HUES6 (cell line): Measurements from ENCODE around the gene COLGALT1.
A peak's percentile ranks its signal among the peaks of the same experiment; 100 is the strongest.

Experiments used
- H3K27ac ChIP-seq: 2 replicates; pipeline ENCODE4 v1.7.0; 2013; ENCODE audit warnings: low read depth, mild to moderate bottlenecking, low read length, inconsistent platforms
- H3K27me3 ChIP-seq: 2 replicates; pipeline ENCODE4 v1.6.1; 2013; ENCODE audit warnings: low read length; ENCODE audit not compliant: control insufficient read depth, insufficient read depth
- H3K36me3 ChIP-seq: 2 replicates; pipeline ENCODE4 v1.6.1; 2013; ENCODE audit warnings: low read length; ENCODE audit not compliant: control insufficient read depth, insufficient read depth
- H3K4me1 ChIP-seq: 2 replicates; pipeline ENCODE4 v1.6.1; 2013; ENCODE audit warnings: low read length; ENCODE audit not compliant: control insufficient read depth, insufficient read depth
- H3K4me3 ChIP-seq: 2 replicates; pipeline ENCODE4 v1.5.1; 2013; ENCODE audit warnings: low read depth, low read length
- H3K9ac ChIP-seq: one replicate; pipeline ENCODE4 v1.6.1; 2013; ENCODE audit warnings: mild to moderate bottlenecking, low read length
- H3K9me3 ChIP-seq: 2 replicates; pipeline ENCODE4 v1.6.1; 2013; ENCODE audit warnings: low read depth, low read length; ENCODE audit not compliant: control insufficient read depth, insufficient read depth

COLGALT1 gene

GRCh38 chr19:17599780-17600179, 44.3 kb downstream of the COLGALT1 start:
- Histone ChIP-seq H3K4me1 (peaks cover 12% of the 10 kb centered on the region), H3K9ac (no peak overlapping the region), H3K9me3 (no peaks in the 10 kb centered on the region), H3K4me3 (no peak overlapping the region), H3K27me3 (no peaks in the 10 kb centered on the region), H3K36me3 (no peaks in the 10 kb centered on the region), H3K27ac (no peak overlapping the region)

GRCh38 chr19:17601683-17602082, 46.2 kb downstream of the COLGALT1 start:
- no peak overlapping the region for H3K27ac ChIP-seq
- no peaks in the 10 kb centered on the region for H3K36me3 ChIP-seq
- no peak overlapping the region for H3K4me3 ChIP-seq
- H3K9ac ChIP-seq: no peak overlapping the region
- no peaks in the 10 kb centered on the region for H3K9me3 ChIP-seq
- H3K4me1 ChIP-seq: peaks cover 12% of the 10 kb centered on the region
- no peaks in the 10 kb centered on the region for H3K27me3 ChIP-seq

GRCh38 chr19:17602217-17602616, 46.8 kb downstream of the COLGALT1 start:
- no peak overlapping the region for H3K4me3 ChIP-seq
- H3K9me3 ChIP-seq: no peaks in the 10 kb centered on the region
- H3K36me3 ChIP-seq: no peaks in the 10 kb centered on the region
- H3K27ac ChIP-seq: no peak overlapping the region
- H3K27me3 ChIP-seq: no peaks in the 10 kb centered on the region
- no peak overlapping the region for H3K9ac ChIP-seq
- peaks cover 12% of the 10 kb centered on the region for H3K4me1 ChIP-seq

- H3K27me3 ChIP-seq: no peaks in the 10 kb centered on the region
- H3K4me3 ChIP-seq: no peak overlapping the region
- no peaks in the 10 kb centered on the region for H3K9me3 ChIP-seq
- peaks cover 12% of the 10 kb centered on the region for H3K4me1 ChIP-seq
- H3K27ac ChIP-seq: no peak overlapping the region
- H3K36me3 ChIP-seq: no peaks in the 10 kb centered on the region
- no peak overlapping the region for H3K9ac ChIP-seq
Measured at GRCh38 chr19:17602872-17603510, 47.5 kb downstream of the COLGALT1 start.

- peaks cover 3% of the 10 kb centered on the region; the same call in 1 of the 2 replicates for H3K36me3 ChIP-seq
- H3K4me3 ChIP-seq: no peak overlapping the region
Measured at GRCh38 chr19:17604372-17605025, 49.0 kb downstream of the COLGALT1 start.

GRCh38 chr19:17605117-17605516, 49.7 kb downstream of the COLGALT1 start:
- peaks cover 12% of the 10 kb centered on the region for H3K4me1 ChIP-seq
- no peak overlapping the region for H3K27ac ChIP-seq
- no peaks in the 10 kb centered on the region for H3K27me3 ChIP-seq
- H3K9ac ChIP-seq: no peak overlapping the region
- H3K9me3 ChIP-seq: no peaks in the 10 kb centered on the region
- peaks cover 6% of the 10 kb centered on the region; the same call in 1 of the 2 replicates for H3K36me3 ChIP-seq
- no peak overlapping the region for H3K4me3 ChIP-seq

More at GRCh38 chr19:17604372-17605025, 49.0 kb downstream of the COLGALT1 start:
- Histone ChIP-seq H3K4me1 (peaks cover 12% of the 10 kb centered on the region), H3K9ac (no peak overlapping the region), H3K27me3 (no peaks in the 10 kb centered on the region), H3K27ac (no peak overlapping the region), H3K9me3 (no peaks in the 10 kb centered on the region)

- H3K27me3 ChIP-seq: no peaks in the 10 kb centered on the region
- peak overlapping the region; percentile 82 for H3K9ac ChIP-seq
- H3K36me3 ChIP-seq: peaks cover 6% of the 10 kb centered on the region; the same call in 1 of the 2 replicates
- H3K9me3 ChIP-seq: no peaks in the 10 kb centered on the region
- H3K27ac ChIP-seq: peak overlapping the region; percentile 84
- peaks cover 12% of the 10 kb centered on the region for H3K4me1 ChIP-seq
- peak overlapping the region; percentile 71 for H3K4me3 ChIP-seq
Measured at GRCh38 chr19:17605761-17606589, 50.5 kb downstream of the COLGALT1 start.

- Histone ChIP-seq H3K9ac (no peak overlapping the region), H3K36me3 (peaks cover 9% of the 10 kb centered on the region; the same call in 1 of the 2 replicates), H3K4me3 (peak overlapping the region; percentile 71), H3K27ac (no peak overlapping the region), H3K27me3 (no peaks in the 10 kb centered on the region), H3K9me3 (no peaks in the 10 kb centered on the region), H3K4me1 (peaks cover 8% of the 10 kb centered on the region)
Measured at GRCh38 chr19:17606590-17607185, 51.2 kb downstream of the COLGALT1 start.

- H3K4me3 ChIP-seq: no peak overlapping the region
- no peaks in the 10 kb centered on the region for H3K4me1 ChIP-seq
- H3K36me3 ChIP-seq: peaks cover 9% of the 10 kb centered on the region; the same call in 1 of the 2 replicates
- H3K9ac ChIP-seq: no peak overlapping the region
- H3K27me3 ChIP-seq: no peaks in the 10 kb centered on the region
- no peaks in the 10 kb centered on the region for H3K9me3 ChIP-seq
- H3K27ac ChIP-seq: no peak overlapping the region
Measured at GRCh38 chr19:17607936-17608335, 52.5 kb downstream of the COLGALT1 start.

GRCh38 chr19:17610384-17610783, 54.9 kb downstream of the COLGALT1 start:
- H3K9ac ChIP-seq: no peak overlapping the region
- H3K27ac ChIP-seq: no peak overlapping the region
- H3K4me3 ChIP-seq: no peak overlapping the region

More at GRCh38 chr19:17610384-17610783, 54.9 kb downstream of the COLGALT1 start:
- H3K9me3 ChIP-seq: no peaks in the 10 kb centered on the region
- H3K27me3 ChIP-seq: no peaks in the 10 kb centered on the region
- H3K36me3 ChIP-seq: peaks cover 9% of the 10 kb centered on the region; the same call in 1 of the 2 replicates
- no peaks in the 10 kb centered on the region for H3K4me1 ChIP-seq
